Stimulated activated naive CD8-positive, alpha-beta T cell treated with anti-CD3 and anti-CD28 coated beads, Interleukin-15, Interleukin-2, amounts not matched to agents 100 ng/mL and 50 ng/mL, for 24 hours (primary cell): ENCODE data around the gene PERCC1.
"Not testable (repeated sequence)": the region's sequence is repeated elsewhere in the genome, so short reads cannot be mapped to it uniquely, and the experiment has no call there.

Experiments
- H3K27ac Mint-ChIP-seq: one replicate; pipeline ENCODE4 v1.8.0; 2021; ENCODE audit warnings: mild to moderate bottlenecking, mixed read lengths
- H3K27me3 Mint-ChIP-seq: one replicate; pipeline ENCODE4 v1.8.0; 2021; ENCODE audit warnings: mixed read lengths
- H3K36me3 Mint-ChIP-seq: one replicate; pipeline ENCODE4 v1.8.0; 2021; ENCODE audit warnings: low read depth, mixed read lengths
- H3K4me1 Mint-ChIP-seq: one replicate; pipeline ENCODE4 v1.8.0; 2021; ENCODE audit warnings: low read depth, mixed read lengths
- H3K4me3 Mint-ChIP-seq: one replicate; pipeline ENCODE4 v1.8.0; 2021; ENCODE audit warnings: mild to moderate bottlenecking, mixed read lengths
- H3K9me3 Mint-ChIP-seq: one replicate; pipeline ENCODE4 v1.8.0; 2021; ENCODE audit warnings: mixed read lengths

The PERCC1 gene

DNA sequence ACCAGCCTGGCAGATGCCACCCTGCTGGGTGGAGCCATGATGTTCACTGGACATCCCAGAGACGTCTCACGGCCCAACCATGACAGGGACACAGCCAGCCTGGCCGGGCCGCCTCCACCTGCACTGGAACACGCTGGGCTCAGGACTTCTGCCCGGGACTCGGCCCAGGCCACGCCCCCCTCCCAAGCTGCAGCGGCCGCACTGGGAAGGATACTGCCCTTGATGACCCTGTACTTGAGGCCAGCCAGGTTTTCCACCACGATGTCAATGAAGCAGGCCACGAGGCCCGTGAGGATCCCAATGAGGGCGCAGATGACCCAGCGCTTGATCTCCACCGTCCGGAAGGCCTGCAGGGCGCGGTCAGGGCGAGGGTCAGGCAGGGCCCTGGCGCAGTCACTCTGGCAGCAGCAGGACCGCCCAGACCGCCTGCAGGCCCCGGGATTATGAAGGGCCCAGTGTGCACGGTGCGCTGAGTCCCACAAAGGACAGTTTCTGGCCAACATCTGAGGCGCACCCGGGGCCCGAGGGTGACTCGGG lies 29.8 kb downstream of the PERCC1 start:
- no peak overlapping the region for H3K27ac Mint-ChIP-seq
- H3K36me3 Mint-ChIP-seq, result peaks cover 11% of the 10 kb centered on the region
- H3K4me1 Mint-ChIP-seq, result peaks cover 8% of the 10 kb centered on the region
- H3K9me3 Mint-ChIP-seq, result no peaks in the 10 kb centered on the region
- no peak overlapping the region for H3K4me3 Mint-ChIP-seq
- H3K27me3 Mint-ChIP-seq, result no peaks in the 10 kb centered on the region

DNA sequence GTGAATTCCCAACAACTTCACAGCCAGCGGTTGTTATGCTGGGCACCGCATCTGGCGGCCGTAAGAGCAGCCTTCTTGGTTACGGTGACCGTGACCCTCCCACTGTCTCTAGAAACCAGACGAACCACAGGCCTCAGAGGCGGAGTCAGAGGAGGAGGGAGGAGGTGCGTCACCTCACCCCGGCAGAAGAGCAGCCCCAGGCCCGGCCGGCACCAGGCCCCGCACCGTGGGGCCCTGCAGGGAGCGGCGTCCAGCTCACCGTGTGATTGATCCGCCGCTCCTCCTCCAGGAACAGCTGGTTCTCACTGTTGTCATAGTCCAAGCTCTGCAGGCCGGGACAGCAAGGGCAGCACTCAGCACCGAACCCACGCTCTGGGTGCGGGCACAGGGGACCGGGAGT lies 30.3 kb downstream of the PERCC1 start:
- H3K9me3 Mint-ChIP-seq, result no peaks in the 10 kb centered on the region
- no peak overlapping the region for H3K4me3 Mint-ChIP-seq
- no peak overlapping the region for H3K27ac Mint-ChIP-seq
- no peaks in the 10 kb centered on the region for H3K27me3 Mint-ChIP-seq
- H3K36me3 Mint-ChIP-seq, result peaks cover 11% of the 10 kb centered on the region
- peaks cover 8% of the 10 kb centered on the region for H3K4me1 Mint-ChIP-seq

DNA sequence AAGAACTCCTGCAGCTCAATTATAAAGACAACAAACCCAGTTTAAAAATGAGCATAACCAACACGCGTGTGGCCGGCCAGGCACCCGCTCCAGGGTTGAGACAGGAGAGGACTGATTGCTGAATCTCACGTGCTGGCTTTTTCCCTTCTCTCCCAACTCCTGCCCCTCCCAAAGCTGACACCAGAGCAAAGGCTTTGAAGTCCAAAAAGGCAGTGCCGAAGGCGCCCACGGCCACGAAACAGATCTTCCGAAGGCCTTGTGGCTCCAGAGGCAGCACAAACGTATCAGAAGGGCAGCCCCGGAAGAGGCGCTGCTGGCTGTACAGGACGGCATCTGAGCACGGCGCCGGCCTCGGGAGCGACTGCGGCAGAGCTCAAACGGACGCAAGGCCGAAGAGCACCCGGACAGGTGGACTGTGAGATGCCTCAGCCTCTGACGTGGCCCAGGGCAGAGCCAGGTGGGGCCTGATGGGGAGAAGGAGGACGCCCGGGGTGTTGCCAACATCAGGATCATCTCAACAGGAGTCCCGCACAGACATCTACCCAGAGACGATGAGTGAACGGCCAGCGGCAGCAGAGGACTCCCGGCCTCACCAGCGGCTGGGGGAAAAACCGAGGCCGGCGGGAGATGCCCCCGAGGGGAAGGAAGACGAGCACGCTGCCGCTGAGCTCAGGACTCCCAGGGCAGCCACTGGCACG lies 33.5 kb downstream of the PERCC1 start:
- no peaks in the 10 kb centered on the region for H3K9me3 Mint-ChIP-seq
- no peaks in the 10 kb centered on the region for H3K4me1 Mint-ChIP-seq
- H3K4me3 Mint-ChIP-seq, result no peak overlapping the region
- H3K27me3 Mint-ChIP-seq, result no peaks in the 10 kb centered on the region
- H3K36me3 Mint-ChIP-seq, result peaks cover 7% of the 10 kb centered on the region
- H3K27ac Mint-ChIP-seq, result no peak overlapping the region

DNA sequence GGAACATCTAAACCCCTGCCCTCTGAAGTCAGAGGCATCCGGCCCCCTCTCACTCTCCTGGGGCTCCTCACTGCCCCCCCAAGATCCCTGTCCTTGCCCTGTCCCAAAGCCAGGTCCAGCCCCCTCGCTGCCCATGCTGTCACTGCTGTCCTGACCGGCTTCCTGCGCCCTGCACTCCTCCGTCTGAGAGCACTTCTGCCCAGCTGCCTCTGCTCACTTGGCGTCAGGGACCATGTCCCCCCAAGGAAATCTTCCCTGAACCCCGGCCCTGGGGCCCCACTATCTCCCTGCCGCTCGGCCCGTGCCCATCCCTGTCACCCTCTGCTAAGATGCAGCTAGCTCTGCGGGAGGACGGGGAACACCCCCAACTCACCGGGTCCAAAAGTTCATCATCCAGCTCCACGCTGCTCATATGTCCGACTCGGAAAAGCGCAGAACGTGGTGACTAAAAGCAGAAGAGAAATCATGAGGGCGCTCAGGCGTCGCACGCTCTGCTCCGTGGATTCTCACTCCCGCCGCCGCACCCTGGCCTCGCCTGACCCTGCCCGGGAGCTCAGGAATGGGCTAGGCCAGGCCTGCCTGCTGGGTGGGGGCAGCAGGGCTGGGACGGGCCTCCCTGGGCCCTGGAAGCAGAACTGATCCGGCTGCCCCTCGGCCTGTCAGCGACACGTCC lies 34.2 kb downstream of the PERCC1 start:
- Mint-ChIP-seq H3K9me3 (no peaks in the 10 kb centered on the region), H3K36me3 (peaks cover 7% of the 10 kb centered on the region), H3K27me3 (no peaks in the 10 kb centered on the region), H3K27ac (no peak overlapping the region), H3K4me1 (no peaks in the 10 kb centered on the region), H3K4me3 (no peak overlapping the region)

DNA sequence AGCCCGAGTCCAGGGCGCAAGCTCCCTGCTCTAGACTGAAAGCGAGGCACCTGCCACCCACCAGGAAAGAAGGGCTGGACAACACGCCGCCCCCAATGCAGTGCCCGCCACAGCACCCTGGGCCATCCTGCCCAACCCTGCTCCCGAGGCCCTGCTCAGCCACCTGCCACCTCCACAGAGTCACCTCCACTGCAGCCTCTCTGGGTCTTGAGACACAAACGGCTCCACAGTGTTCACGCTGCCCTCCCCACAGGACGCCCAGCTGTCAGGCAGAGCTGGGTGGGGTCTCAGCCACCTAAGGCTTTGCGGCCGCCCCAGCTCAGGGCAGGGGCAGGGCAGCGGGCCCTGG lies 34.7 kb downstream of the PERCC1 start:
- no peaks in the 10 kb centered on the region for H3K9me3 Mint-ChIP-seq
- H3K36me3 Mint-ChIP-seq, result peaks cover 7% of the 10 kb centered on the region
- H3K4me1 Mint-ChIP-seq, result peaks cover 4% of the 10 kb centered on the region
- no peak overlapping the region for H3K4me3 Mint-ChIP-seq
- H3K27me3 Mint-ChIP-seq, result no peaks in the 10 kb centered on the region
- H3K27ac Mint-ChIP-seq, result no peak overlapping the region

DNA sequence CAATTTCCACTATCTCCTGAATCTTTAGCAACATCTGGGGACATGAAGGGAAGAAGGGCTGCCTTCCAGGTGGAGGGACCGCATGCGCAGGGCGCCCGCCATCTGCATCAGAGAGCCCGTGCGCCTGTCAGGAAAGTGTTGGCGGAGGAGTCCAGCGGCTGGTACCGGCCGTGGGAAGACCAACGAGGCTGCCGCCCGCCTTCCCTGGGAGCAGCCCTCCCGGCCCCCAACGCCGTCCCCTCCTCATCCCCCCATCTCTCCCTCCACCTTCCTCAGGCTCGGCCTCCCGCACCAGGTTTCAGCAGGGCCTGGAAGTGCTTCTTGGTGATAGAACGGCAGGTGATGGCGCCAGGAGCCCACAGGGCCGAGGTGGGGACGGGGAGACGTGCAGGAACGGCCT lies 35.2 kb downstream of the PERCC1 start:
- H3K9me3 Mint-ChIP-seq, result no peaks in the 10 kb centered on the region
- peaks cover 9% of the 10 kb centered on the region for H3K4me1 Mint-ChIP-seq
- H3K27me3 Mint-ChIP-seq, result no peaks in the 10 kb centered on the region
- H3K27ac Mint-ChIP-seq, result no peak overlapping the region
- peaks cover 7% of the 10 kb centered on the region for H3K36me3 Mint-ChIP-seq
- no peak overlapping the region for H3K4me3 Mint-ChIP-seq

DNA sequence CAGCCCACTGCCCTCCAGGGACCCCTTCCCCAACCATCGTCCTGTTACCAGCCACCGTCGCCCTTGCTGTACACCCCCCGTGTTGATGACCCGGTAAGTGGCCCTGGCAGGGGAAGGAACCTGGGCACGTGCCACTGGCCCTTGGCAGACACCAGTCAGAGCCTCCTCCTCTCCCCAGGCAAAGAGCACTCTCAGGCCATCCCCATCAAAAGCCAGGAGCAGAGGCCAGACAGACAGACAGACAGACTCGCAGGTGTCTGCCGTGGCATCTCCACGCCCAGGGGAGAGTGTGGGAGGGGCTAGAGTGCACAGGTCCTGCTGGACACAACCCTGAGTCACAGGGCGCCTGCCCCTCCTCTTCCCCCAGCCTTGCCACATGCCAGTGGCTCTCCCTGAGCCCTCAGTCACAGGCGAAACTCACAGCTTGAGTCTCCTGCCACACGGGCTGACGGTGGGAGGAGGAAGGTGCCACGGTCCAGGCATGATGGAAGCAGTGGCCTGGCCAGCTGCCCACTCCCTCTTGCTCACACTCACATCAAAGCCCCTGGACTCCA lies 36.2 kb downstream of the PERCC1 start:
- Mint-ChIP-seq H3K4me3 (no peak overlapping the region), H3K36me3 (peaks cover 7% of the 10 kb centered on the region), H3K27ac (no peak overlapping the region)

DNA sequence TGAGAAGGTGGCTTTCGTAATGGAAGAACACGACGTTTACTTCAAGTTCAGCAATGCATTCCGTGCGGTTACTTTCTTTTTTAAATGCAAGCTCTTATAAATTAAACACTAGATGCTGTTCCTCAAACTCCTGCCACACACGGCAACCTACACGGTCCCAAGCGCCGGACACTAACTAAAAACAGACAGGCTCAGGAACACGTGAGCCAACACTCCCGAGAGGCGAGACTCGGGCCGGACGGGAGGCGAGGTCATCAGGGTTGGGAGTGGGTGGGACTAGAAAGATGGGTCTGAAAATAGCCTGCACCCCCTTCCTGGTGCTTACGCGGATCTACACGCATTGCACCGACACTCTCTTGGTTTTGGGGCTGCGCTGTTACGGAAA lies 37.5 kb downstream of the PERCC1 start:
- no peaks in the 10 kb centered on the region for H3K9me3 Mint-ChIP-seq
- no peak overlapping the region for H3K4me3 Mint-ChIP-seq
- H3K27me3 Mint-ChIP-seq, result no peaks in the 10 kb centered on the region
- peaks cover 28% of the 10 kb centered on the region for H3K4me1 Mint-ChIP-seq
- no peak overlapping the region for H3K27ac Mint-ChIP-seq
- no peaks in the 10 kb centered on the region for H3K36me3 Mint-ChIP-seq

More for the DNA sequence above, 36.2 kb downstream of the PERCC1 start:
- Mint-ChIP-seq H3K4me1 (peaks cover 18% of the 10 kb centered on the region), H3K9me3 (no peaks in the 10 kb centered on the region), H3K27me3 (no peaks in the 10 kb centered on the region)

DNA sequence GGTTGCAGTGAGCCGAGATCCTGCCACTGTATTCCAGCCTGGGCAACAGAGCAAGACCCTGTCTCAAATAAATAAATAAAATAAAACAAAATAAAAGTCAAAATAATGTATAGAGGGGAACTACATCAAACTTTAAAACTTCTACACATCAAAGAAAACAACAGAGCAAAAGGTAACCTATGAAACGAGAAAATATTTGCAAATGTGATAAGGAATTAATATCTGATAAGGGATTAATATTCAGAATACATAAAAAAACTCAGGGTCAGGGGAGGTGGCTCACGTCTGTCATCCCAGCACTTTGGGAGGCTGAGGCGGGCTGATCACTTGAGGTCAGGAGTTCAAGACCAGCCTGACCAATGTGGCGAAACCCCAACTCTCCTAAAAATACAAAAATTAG lies 38.3 kb downstream of the PERCC1 start:
- H3K4me1 Mint-ChIP-seq, result peaks cover 33% of the 10 kb centered on the region
- not testable (repeated sequence) for H3K27me3 Mint-ChIP-seq, H3K4me3 Mint-ChIP-seq, H3K36me3 Mint-ChIP-seq, H3K27ac Mint-ChIP-seq, H3K9me3 Mint-ChIP-seq

DNA sequence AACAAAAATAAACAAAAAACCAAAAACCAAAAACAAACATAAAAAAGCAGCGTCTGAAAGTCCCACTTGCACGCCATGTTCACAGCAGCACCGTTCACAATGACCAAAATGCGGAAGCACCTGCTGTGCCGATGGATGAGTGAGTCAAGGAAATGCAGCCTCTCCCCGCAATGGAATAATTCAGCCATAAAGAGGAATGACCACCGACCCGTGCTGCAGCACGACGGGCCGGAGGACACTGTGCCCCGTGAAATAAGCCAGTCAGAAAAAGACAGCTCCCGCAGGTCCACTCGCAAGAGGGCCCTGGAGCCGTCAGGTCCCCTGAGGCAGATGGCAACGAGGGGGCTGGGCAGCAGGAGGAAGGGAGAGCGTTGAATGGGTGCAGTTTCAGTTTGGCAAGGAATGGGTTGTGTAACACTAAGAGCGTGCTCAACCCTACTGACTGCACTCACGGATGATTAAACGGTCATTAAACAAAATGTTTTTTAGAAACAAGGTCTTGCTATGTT lies 38.9 kb downstream of the PERCC1 start:
- peak overlapping the region; percentile 30 for H3K4me3 Mint-ChIP-seq
- peaks cover 35% of the 10 kb centered on the region for H3K4me1 Mint-ChIP-seq
- H3K9me3 Mint-ChIP-seq, result no peaks in the 10 kb centered on the region
- no peaks in the 10 kb centered on the region for H3K27me3 Mint-ChIP-seq
- peak overlapping the region; percentile 79 for H3K27ac Mint-ChIP-seq
- no peaks in the 10 kb centered on the region for H3K36me3 Mint-ChIP-seq

DNA sequence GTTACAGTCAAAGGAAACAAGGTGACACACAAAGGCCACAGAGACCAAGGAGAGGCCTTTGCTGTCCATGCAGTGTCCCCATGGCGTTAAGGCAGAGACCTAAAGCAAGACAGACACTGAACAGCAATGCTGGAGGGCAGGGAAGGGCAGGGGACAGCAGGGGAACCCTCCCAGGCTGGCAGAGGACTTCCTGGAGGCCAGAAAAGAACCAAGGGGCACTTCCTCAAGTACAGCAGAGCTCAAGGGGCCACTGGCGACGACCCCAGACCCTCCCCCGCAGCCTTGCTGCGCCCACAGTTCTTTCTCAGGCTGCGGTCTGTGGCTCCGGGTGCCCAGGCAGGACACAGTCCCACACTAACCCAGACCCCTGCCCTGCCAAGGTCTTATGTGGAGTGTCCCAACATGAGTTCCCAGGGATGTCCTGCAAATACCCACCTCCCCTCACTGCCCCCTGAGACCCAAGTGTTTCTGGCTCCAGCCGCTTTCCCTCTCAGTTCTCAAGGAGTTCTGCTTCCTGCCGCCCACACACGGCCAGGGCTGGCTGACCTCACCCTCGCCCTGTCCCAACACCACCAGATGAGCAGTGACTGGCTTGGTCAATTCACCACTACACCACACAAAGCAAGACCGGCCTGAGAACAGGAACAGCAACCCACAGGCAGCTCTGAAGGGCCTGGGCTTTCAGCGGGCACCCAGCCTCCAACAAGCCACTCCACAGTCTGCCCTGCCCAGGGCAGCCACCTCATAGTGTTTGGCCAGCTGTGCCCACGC lies 39.8 kb downstream of the PERCC1 start:
- Mint-ChIP-seq H3K36me3 (no peaks in the 10 kb centered on the region), H3K4me1 (peaks cover 39% of the 10 kb centered on the region), H3K27ac (peak overlapping the region; percentile 55)

DNA sequence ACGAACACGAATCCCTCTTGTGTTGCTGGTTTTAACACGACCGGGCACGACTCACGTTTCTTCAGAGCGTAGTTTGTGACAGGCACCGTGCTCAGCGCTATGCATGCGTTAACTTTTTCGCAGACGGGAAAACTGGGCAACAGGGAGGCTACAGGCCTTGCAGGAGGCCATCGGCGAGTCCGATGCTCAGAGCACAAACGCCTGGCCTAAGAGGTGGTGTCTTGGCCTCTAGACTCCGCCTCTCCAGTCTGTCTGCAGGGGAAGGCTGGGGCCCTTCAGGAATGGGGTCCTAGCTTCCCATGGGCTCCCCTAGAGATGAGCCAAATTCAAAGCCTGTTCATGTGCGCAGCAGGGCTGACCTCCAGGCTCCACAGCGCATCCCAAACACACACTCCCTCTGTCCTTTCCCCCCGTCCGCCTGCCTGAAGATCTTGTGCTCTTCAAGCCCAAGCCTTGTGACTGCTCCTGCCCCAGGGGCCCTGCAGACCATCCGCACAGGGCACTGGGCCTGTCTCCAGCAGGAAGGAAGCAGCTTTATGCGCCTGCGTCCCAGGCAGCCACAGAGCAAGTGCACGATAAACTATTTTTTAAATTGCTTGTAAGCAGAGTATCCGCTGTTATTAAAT lies 40.8 kb downstream of the PERCC1 start:
- Mint-ChIP-seq H3K27me3 (no peaks in the 10 kb centered on the region), H3K36me3 (no peaks in the 10 kb centered on the region), H3K9me3 (no peaks in the 10 kb centered on the region), H3K27ac (no peak overlapping the region), H3K4me1 (peaks cover 43% of the 10 kb centered on the region), H3K4me3 (peak overlapping the region; percentile 2)

More for the DNA sequence above, 39.8 kb downstream of the PERCC1 start:
- Mint-ChIP-seq H3K27me3 (no peaks in the 10 kb centered on the region), H3K4me3 (no peak overlapping the region), H3K9me3 (no peaks in the 10 kb centered on the region)

DNA sequence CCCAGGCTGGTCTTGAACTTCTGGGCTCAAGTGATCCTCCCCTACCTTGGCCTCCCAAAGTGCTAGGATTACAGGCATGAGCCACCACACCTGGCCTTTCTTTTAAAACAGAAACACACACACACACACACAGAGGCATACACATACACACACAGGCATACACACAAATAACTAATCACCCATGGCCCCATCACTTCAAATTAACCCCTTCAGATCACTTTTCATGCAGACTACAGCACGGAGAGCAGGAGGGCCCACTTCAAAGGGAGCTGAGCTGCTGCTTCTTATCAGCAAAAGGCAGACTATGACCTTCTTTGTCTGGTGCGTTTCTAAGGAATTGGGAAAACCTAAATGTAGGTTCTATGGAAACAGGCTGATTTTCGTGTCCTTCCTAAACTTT lies 42.1 kb downstream of the PERCC1 start:
- Mint-ChIP-seq H3K27me3 (no peaks in the 10 kb centered on the region), H3K36me3 (no peaks in the 10 kb centered on the region), H3K4me3 (peak overlapping the region; percentile 66), H3K4me1 (peaks cover 43% of the 10 kb centered on the region), H3K9me3 (no peaks in the 10 kb centered on the region), H3K27ac (peak overlapping the region; percentile 72)

DNA sequence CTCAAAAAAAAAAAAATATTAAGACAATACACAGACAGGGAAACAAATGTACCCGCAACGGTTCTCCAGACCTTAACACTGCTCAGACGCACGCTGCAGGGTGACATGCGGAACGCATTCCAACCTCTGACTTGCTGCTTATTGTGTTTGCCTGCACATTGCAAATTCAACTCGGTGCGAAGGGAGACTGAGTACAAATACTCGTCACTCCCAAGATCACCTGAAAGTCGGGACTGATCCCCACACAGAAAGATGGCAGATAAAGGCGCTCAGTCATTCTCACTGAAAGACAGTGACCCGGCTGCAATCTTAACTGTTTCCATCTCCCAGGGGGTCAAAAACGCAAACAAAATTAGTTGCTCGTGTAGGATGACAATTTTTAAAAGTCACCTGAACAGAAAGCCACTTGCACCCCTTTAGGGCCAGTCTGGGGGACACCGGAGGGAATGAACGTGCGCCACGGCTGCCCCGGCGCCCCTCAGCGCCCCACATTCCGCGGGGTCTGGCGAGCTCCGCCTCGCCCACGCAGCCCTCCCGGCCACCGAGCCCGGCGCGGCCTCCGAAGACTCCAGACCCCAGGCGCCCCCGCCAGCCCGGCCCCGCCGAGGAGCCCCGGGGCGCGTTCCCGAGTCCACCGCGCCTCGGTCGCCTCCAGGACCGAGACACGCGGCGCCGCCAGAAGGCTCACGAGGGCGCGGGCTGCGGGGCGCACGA lies 43.4 kb downstream of the PERCC1 start:
- peaks cover 43% of the 10 kb centered on the region for H3K4me1 Mint-ChIP-seq
- H3K27ac Mint-ChIP-seq, result peak overlapping the region; percentile 72
- peak overlapping the region; percentile 84 for H3K4me3 Mint-ChIP-seq
- no peaks in the 10 kb centered on the region for H3K9me3 Mint-ChIP-seq
- H3K27me3 Mint-ChIP-seq, result no peaks in the 10 kb centered on the region
- H3K36me3 Mint-ChIP-seq, result no peaks in the 10 kb centered on the region
